Lung (tissue), 12 donors: ENCODE measurements around the gene POLR3A. TPM values are rescaled to one million over a fixed set of nuclear protein-coding genes. Genes with fewer than 3 reads are reported as not detected.

Experiments
- ATAC-seq: fragments of 200-7000 bp; cut with Tn5 transposase; one replicate; pipeline ENCODE4 v1.9.1; 2020; ENCODE audit warnings: moderate number of reproducible peaks; ENCODE audit not compliant: insufficient read depth, low FRiP score
- DNase-seq, 3 donors: peaks; one replicate each; pipeline ENCODE4 v3.0.0-alpha.2; 2013 to 2017
- H3K27ac ChIP-seq, 2 donors: one replicate each; pipeline ENCODE4 v1.5.1; 2013; ENCODE audit warnings: mild to moderate bottlenecking in 2 of 2, moderate library complexity in 2 of 2, control low read depth in 1 of 2, inconsistent platforms in 1 of 2, low read depth in 1 of 2, low read length in 1 of 2
- H3K27me3 ChIP-seq, 3 donors: one replicate each; pipeline ENCODE4 v1.5.1; 2013; ENCODE audit warnings: low read length in 2 of 3; ENCODE audit not compliant: control insufficient read depth in 3 of 3, insufficient read depth in 3 of 3
- H3K36me3 ChIP-seq, 4 donors: one replicate each; pipeline ENCODE4 v1.5.1; 2013; ENCODE audit warnings: low read length in 4 of 4, mild to moderate bottlenecking in 1 of 4, moderate library complexity in 1 of 4; ENCODE audit not compliant: control insufficient read depth in 4 of 4, insufficient read depth in 4 of 4
- H3K4me1 ChIP-seq, 5 donors: one replicate each; pipeline ENCODE4 v1.5.1; 2013; ENCODE audit warnings: low read length in 5 of 5, mild to moderate bottlenecking in 2 of 5, moderate library complexity in 1 of 5; ENCODE audit not compliant: control insufficient read depth in 5 of 5, insufficient read depth in 5 of 5
- H3K4me3 ChIP-seq: one replicate; pipeline ENCODE4 v1.5.1; 2013; ENCODE audit warnings: mild to moderate bottlenecking, control low read depth, moderate library complexity
- H3K9ac ChIP-seq, 2 donors: one replicate each; pipeline ENCODE4 v1.5.1; 2013; ENCODE audit warnings: low read length in 2 of 2, control low read depth in 1 of 2; ENCODE audit not compliant: insufficient read depth in 1 of 2
- H3K9me3 ChIP-seq, 4 donors: one replicate each; pipeline ENCODE4 v1.5.1; 2013; ENCODE audit warnings: low read length in 3 of 4, mild to moderate bottlenecking in 1 of 4, moderate library complexity in 1 of 4; ENCODE audit not compliant: control insufficient read depth in 4 of 4, insufficient read depth in 3 of 4
- CTCF ChIP-seq: IDR thresholded peaks from 2 replicates; pipeline ENCODE4 v1.5.1; 2012; ENCODE audit warnings: mild to moderate bottlenecking; ENCODE audit errors: control extremely low read depth, extremely low read depth
- WGBS, 2 donors: extraction: QIAGEN DNeasy Blood & Tissue Kit; methylation state at CpG; one replicate each; pipeline ENCODE4 v1.1.7; 2013; 5-methylcytosine and 5-hydroxymethylcytosine counted together
- polyA plus RNA-seq, 2 donors: library from polyadenylated mRNA; stranded (reverse); fragments of 200-250 nt; gene quantifications; one replicate each; pipeline ENCODE4 v1.2.1, GENCODE V29; 2013
- total RNA-seq, 2 donors: library from RNA; depleted of rRNA in 1 of 2; stranded (reverse); fragments of >200 nt in 1 of 2; gene quantifications; one replicate each; pipeline ENCODE4 v1.2.1, GENCODE V29; 2014 to 2021
- donor health status: control.
- donor health status: control.
- donor health status: Bipolar disorder and iron deficiency.
- donor health status: healthy.
- donor health status: DM: yes; HTN: yes; CAD: no.

Gene POLR3A
- total and polyA plus RNA-seq, 4 donors: 3.9 to 15.0 (median 8.7) TPM

GRCh38 chr10:78033387-78033636 is 4.0 kb upstream of the POLR3A start:
- Histone ChIP-seq H3K9me3 (no peaks in the 10 kb centered on the region), H3K9ac (no peak overlapping the region), H3K4me3 (no peak overlapping the region), H3K27me3 (no peaks in the 10 kb centered on the region), H3K27ac (no peak overlapping the region), H3K4me1 (peaks cover 7 to 30% (median 15%) of the 10 kb centered on the region in 5 donors), H3K36me3 (peaks cover 8 to 32% (median 26%) of the 10 kb centered on the region in 4 donors)
- no peak for DNase-seq
- TF ChIP-seq CTCF: no peak
- ATAC-seq: no peak
- 0% methylated on average over 4 of the region's 4 CpGs for WGBS, 2 donors

- peaks cover 14 to 29% (median 18%) of the 10 kb centered on the region in 4 donors for H3K36me3 ChIP-seq
- peak overlapping the region; percentile 49 to 71 for H3K27ac ChIP-seq
- DNase-seq (peak in 2 of 3 donors; percentile 25 to 40), ATAC-seq (no peak)
- peak overlapping the region; percentile 51 to 89 for H3K9ac ChIP-seq
- H3K27me3 ChIP-seq: no peaks in the 10 kb centered on the region
- WGBS, 2 donors: 39 to 42% methylated on average over 36 of the region's 36 CpGs
- peak overlapping the region; percentile 97 for H3K4me3 ChIP-seq
- peaks cover 0 to 17% (median 5%) of the 10 kb centered on the region in 5 donors for H3K4me1 ChIP-seq
- H3K9me3 ChIP-seq: no peaks in the 10 kb centered on the region
- no peak for TF ChIP-seq CTCF
Measured at GRCh38 chr10:78028438-78029268, 662 bp downstream of the POLR3A start.

- peaks cover 0 to 17% (median 5%) of the 10 kb centered on the region in 5 donors for H3K4me1 ChIP-seq
- TF ChIP-seq CTCF: no peak
- H3K9me3 ChIP-seq: peaks cover 0 to 1% (median 0%) of the 10 kb centered on the region in 4 donors
- H3K27ac ChIP-seq: no peak overlapping the region
- WGBS, 2 donors: 95% methylated on average over 8 of the region's 8 CpGs
- peaks cover 31 to 43% (median 33%) of the 10 kb centered on the region in 4 donors for H3K36me3 ChIP-seq
- ATAC-seq (no peak), DNase-seq (no peak)
- no peak overlapping the region for H3K9ac ChIP-seq
- H3K4me3 ChIP-seq: no peak overlapping the region
- no peaks in the 10 kb centered on the region for H3K27me3 ChIP-seq
Measured at GRCh38 chr10:78025685-78026364, 3.5 kb downstream of the POLR3A start.
